GM12892 (cell line): ENCODE data around the gene CDH11.

Experiments
- DNase-seq: peaks from one replicate; pipeline ENCODE4 v3.0.0; 2011; ENCODE audit not compliant: insufficient read length
- FAIRE-seq: peaks from 2 replicates; lab custom pipeline; 2011; peaks lifted over from hg19 to GRCh38; lab: Jason Lieb, UNC
- POLR2A ChIP-seq: IDR thresholded peaks from 2 replicates; pipeline ENCODE4 v1.6.1; 2011; ENCODE audit warnings: low read depth, low read length, control low read depth
- POLR2AphosphoS5 ChIP-seq: IDR thresholded peaks from 2 replicates; pipeline ENCODE4 v1.6.1; 2011; ENCODE audit warnings: low read depth, low read length, control low read depth
- TAF1 ChIP-seq: IDR thresholded peaks from 2 replicates; pipeline ENCODE4 v1.6.1; 2011; ENCODE audit warnings: low read depth, mild to moderate bottlenecking, control low read depth, low read length, borderline replicate concordance

CDH11 gene

GRCh38 chr16:65044026-65044425, 77.8 kb downstream of the CDH11 start:
- TF ChIP-seq POLR2A (no peak), POLR2AphosphoS5 (no peak), TAF1 (no peak)
- no peak for DNase-seq
- no peak for FAIRE-seq

- TF ChIP-seq POLR2A: no peak
- TF ChIP-seq TAF1: no peak
- no peak for TF ChIP-seq POLR2AphosphoS5
- DNase-seq: no peak
- FAIRE-seq: no peak
Observed at GRCh38 chr16:65042438-65043365, 79.2 kb downstream of the CDH11 start.

- no peak for TF ChIP-seq TAF1
- TF ChIP-seq POLR2AphosphoS5: no peak
- no peak for TF ChIP-seq POLR2A
- DNase-seq (no peak), FAIRE-seq (no peak)
Observed at GRCh38 chr16:65041667-65042066, 80.2 kb downstream of the CDH11 start.

- FAIRE-seq (no peak), DNase-seq (no peak)
- TF ChIP-seq POLR2A (no peak), POLR2AphosphoS5 (no peak), TAF1 (no peak)
Observed at GRCh38 chr16:65038100-65038499, 83.8 kb downstream of the CDH11 start.

GRCh38 chr16:65037556-65037955, 84.3 kb downstream of the CDH11 start:
- DNase-seq: no peak
- FAIRE-seq: no peak
- TF ChIP-seq TAF1 (no peak), POLR2AphosphoS5 (no peak), POLR2A (no peak)

GRCh38 chr16:65034915-65035314, 86.9 kb downstream of the CDH11 start:
- no peak for DNase-seq
- TF ChIP-seq POLR2AphosphoS5 (no peak), POLR2A (no peak)

GRCh38 chr16:65032387-65032786, 89.5 kb downstream of the CDH11 start:
- DNase-seq (no peak), FAIRE-seq (no peak)
- TF ChIP-seq POLR2A (no peak), POLR2AphosphoS5 (no peak), TAF1 (no peak)

More at GRCh38 chr16:65034915-65035314, 86.9 kb downstream of the CDH11 start:
- FAIRE-seq: no peak

- FAIRE-seq (no peak), DNase-seq (no peak)
- TF ChIP-seq POLR2A (no peak), POLR2AphosphoS5 (no peak), TAF1 (no peak)
Observed at GRCh38 chr16:65024767-65025178, 97.1 kb downstream of the CDH11 start.

- FAIRE-seq: no peak
- TF ChIP-seq POLR2AphosphoS5 (no peak), TAF1 (no peak), POLR2A (no peak)
- DNase-seq: no peak
Observed at GRCh38 chr16:65023802-65024201, 98.1 kb downstream of the CDH11 start.

GRCh38 chr16:65021852-65022595, 99.8 kb downstream of the CDH11 start:
- TF ChIP-seq POLR2AphosphoS5 (no peak), POLR2A (no peak), TAF1 (no peak)
- no peak for FAIRE-seq
- DNase-seq: no peak

- DNase-seq: no peak
- TF ChIP-seq TAF1 (no peak), POLR2AphosphoS5 (no peak), POLR2A (no peak)
- FAIRE-seq: no peak
Observed at GRCh38 chr16:65016754-65017153, 105.1 kb downstream of the CDH11 start.
